Stimulated activated naive CD4-positive, alpha-beta T cell (primary cell): Measurements from ENCODE around the gene ACVRL1.
A peak's percentile ranks its signal among the peaks of the same experiment; 100 is the strongest.

ENCODE experiments used
- DNase-seq, 6 experiments: peaks; one replicate each; lab custom pipeline; 2025; lab: John Stamatoyannopoulos, UW

ACVRL1 gene

GRCh38 chr12:51963477-51963876 is 56.2 kb downstream of the ACVRL1 start:
- no peak for DNase-seq

- DNase-seq = no peak
Observed at GRCh38 chr12:51969643-51970042, 62.3 kb downstream of the ACVRL1 start.

- DNase-seq = peak in 2 of 6 experiments; percentile 47
Observed at GRCh38 chr12:51970904-51971646, 63.8 kb downstream of the ACVRL1 start.

GRCh38 chr12:51971679-51972421 is 64.5 kb downstream of the ACVRL1 start:
- no peak for DNase-seq

GRCh38 chr12:51972422-51972812 is 65.1 kb downstream of the ACVRL1 start:
- DNase-seq = no peak

- peak in 2 of 6 experiments; percentile 15 to 17 for DNase-seq
Observed at GRCh38 chr12:51972849-51973273, 65.6 kb downstream of the ACVRL1 start.
